Trophoblast cell (in vitro differentiated cells and primary cell): ENCODE data around the gene AP1G2.

Experiments
- DNase-seq, 2 donors: peaks; one replicate each; pipeline ENCODE4 v3.0.0-alpha.2; 2016
- H2AFZ ChIP-seq: 2 replicates; pipeline ENCODE4 v1.6.1; 2013; ENCODE audit warnings: low read length, moderate library complexity, mild to moderate bottlenecking; ENCODE audit not compliant: insufficient read depth, poor library complexity
- H2AK5ac ChIP-seq: 2 replicates; pipeline ENCODE4 v1.6.1; 2013; ENCODE audit warnings: mild to moderate bottlenecking, low read length
- H2BK120ac ChIP-seq: 2 replicates; pipeline ENCODE4 v1.6.1; 2013; ENCODE audit warnings: low read length, mild to moderate bottlenecking, moderate library complexity; ENCODE audit not compliant: insufficient read depth, poor library complexity
- H2BK12ac ChIP-seq: 2 replicates; pipeline ENCODE4 v1.6.1; 2013; ENCODE audit warnings: mild to moderate bottlenecking, low read length, moderate library complexity
- H2BK5ac ChIP-seq: 2 replicates; pipeline ENCODE4 v1.6.1; 2013; ENCODE audit warnings: low read length, low read depth, moderate library complexity, mild to moderate bottlenecking; ENCODE audit not compliant: poor library complexity
- H3K14ac ChIP-seq: 2 replicates; pipeline ENCODE4 v1.6.1; 2013; ENCODE audit warnings: mild to moderate bottlenecking, low read length
- H3K18ac ChIP-seq: 2 replicates; pipeline ENCODE4 v1.6.1; 2013; ENCODE audit warnings: mild to moderate bottlenecking, low read length
- H3K23ac ChIP-seq: 2 replicates; pipeline ENCODE4 v1.6.1; 2013; ENCODE audit warnings: low read length
- H3K27ac ChIP-seq: 2 replicates; pipeline ENCODE4 v1.5.1; 2013; ENCODE audit warnings: low read depth, mild to moderate bottlenecking, inconsistent platforms, low read length, moderate library complexity
- H3K27me3 ChIP-seq: 2 replicates; pipeline ENCODE4 v1.6.1; 2013; ENCODE audit warnings: inconsistent platforms, mild to moderate bottlenecking, low read length, moderate library complexity; ENCODE audit not compliant: insufficient read depth
- H3K36me3 ChIP-seq, 2 experiments: 1 replicate in 1 of 2; 2 replicates in 1 of 2; pipeline ENCODE4 v1.6.1; 2013; ENCODE audit warnings: low read length in 2 of 2, mild to moderate bottlenecking in 2 of 2, moderate library complexity in 1 of 2; ENCODE audit not compliant: insufficient read depth in 2 of 2, control insufficient read depth in 1 of 2
- H3K4ac ChIP-seq: 2 replicates; pipeline ENCODE4 v1.6.1; 2013; ENCODE audit warnings: low read depth, mild to moderate bottlenecking, low read length, moderate library complexity
- H3K4me1 ChIP-seq, 2 experiments: 1 replicate in 1 of 2; 2 replicates in 1 of 2; pipeline ENCODE4 v1.6.1; 2013; ENCODE audit warnings: low read length in 2 of 2, mild to moderate bottlenecking in 2 of 2, moderate library complexity in 1 of 2; ENCODE audit not compliant: insufficient read depth in 2 of 2, control insufficient read depth in 1 of 2
- H3K4me2 ChIP-seq: 2 replicates; pipeline ENCODE4 v1.6.1; 2013; ENCODE audit warnings: inconsistent platforms, mild to moderate bottlenecking, low read length, moderate library complexity
- H3K4me3 ChIP-seq: 2 replicates; pipeline ENCODE4 v1.5.1; 2013; ENCODE audit warnings: mild to moderate bottlenecking, low read depth, low read length, inconsistent platforms
- H3K79me1 ChIP-seq: one replicate; pipeline ENCODE4 v1.6.1; 2013; ENCODE audit warnings: low read length
- H3K79me2 ChIP-seq: 2 replicates; pipeline ENCODE4 v1.6.1; 2013; ENCODE audit warnings: low read length, mild to moderate bottlenecking; ENCODE audit not compliant: control insufficient read depth, insufficient read depth, poor library complexity
- H3K9ac ChIP-seq: 2 replicates; pipeline ENCODE4 v1.6.1; 2013; ENCODE audit warnings: mild to moderate bottlenecking, low read length
- H3K9me3 ChIP-seq: 2 replicates; pipeline ENCODE4 v1.6.1; 2013; ENCODE audit warnings: low read depth, mild to moderate bottlenecking, control low read depth, inconsistent platforms, low read length; ENCODE audit not compliant: insufficient read depth
- H4K12ac ChIP-seq: 2 replicates; pipeline ENCODE4 v1.6.1; 2013; ENCODE audit warnings: low read depth, mild to moderate bottlenecking, low read length, moderate library complexity
- H4K8ac ChIP-seq: 2 replicates; pipeline ENCODE4 v1.6.1; 2013; ENCODE audit warnings: low read depth, mild to moderate bottlenecking, low read length, moderate library complexity
- H4K91ac ChIP-seq: one replicate; pipeline ENCODE4 v1.6.1; 2013; ENCODE audit warnings: low read depth, mild to moderate bottlenecking, low read length, moderate library complexity
- WGBS: extraction: QIAGEN DNeasy Blood & Tissue Kit; methylation state at CpG from one replicate; pipeline ENCODE4 v1.1.7; 2013; ENCODE audit warnings: missing lambda C conversion rate; ENCODE audit not compliant: insufficient read length, insufficient coverage; ENCODE audit errors: extremely low coverage; 5-methylcytosine and 5-hydroxymethylcytosine counted together

Gene AP1G2

DNA sequence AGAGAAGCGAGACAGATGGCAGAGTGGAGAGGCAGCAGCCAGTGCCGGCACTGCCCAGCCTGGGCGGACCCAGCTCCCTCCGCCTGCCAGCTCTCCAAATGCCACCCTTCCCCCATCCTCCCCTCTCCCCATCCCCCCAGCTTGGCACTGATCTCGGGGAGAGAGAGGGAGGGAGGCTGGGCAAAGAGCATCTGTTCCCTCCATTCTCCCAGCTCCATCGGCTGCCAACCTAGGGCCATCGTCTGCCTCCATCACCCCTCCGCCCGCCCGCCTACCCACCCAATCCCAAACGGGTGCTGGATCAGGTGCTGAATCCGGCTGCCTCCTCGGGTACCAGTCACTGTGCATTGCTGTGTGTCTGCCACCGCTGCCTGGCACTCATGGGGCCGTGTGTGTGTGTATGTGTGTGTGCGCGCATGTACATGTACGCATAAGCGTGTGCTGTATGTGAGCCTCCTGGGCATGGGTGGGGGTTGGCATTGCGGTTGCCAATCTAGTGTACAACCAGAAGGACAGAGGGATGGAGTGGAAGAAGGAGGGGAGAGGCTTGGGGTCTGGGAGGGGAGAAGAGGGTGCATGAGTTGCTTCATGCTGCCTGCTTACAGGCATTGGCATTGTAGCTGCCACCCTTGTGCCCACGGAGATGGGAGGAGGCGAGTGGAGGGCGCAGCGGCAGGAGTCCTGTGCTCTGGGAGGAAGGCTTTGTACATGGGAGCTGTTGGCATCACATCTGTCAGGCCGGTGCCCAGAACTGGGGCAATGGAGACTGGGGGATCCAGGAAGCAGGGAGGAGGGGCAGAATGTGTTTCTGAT lies 54.4 kb downstream of the AP1G2 start:
- H3K23ac ChIP-seq = no peak overlapping the region
- no peak overlapping the region for H3K9ac ChIP-seq
- no peak overlapping the region for H3K4ac ChIP-seq
- no peak overlapping the region for H3K4me2 ChIP-seq
- no peak overlapping the region for H4K91ac ChIP-seq
- no peak overlapping the region for H2AFZ ChIP-seq
- no peak overlapping the region for H4K8ac ChIP-seq
- no peak for DNase-seq
- WGBS = no CpG with 5 or more reads among the region's 25 CpGs
- H3K4me3 ChIP-seq = no peak overlapping the region
- H3K79me2 ChIP-seq = no peaks in the 10 kb centered on the region
- H3K79me1 ChIP-seq = no peaks in the 10 kb centered on the region
- H3K4me1 ChIP-seq = no peaks in the 10 kb centered on the region
- H3K36me3 ChIP-seq = no peaks in the 10 kb centered on the region
- no peak overlapping the region for H2AK5ac ChIP-seq
- H2BK12ac ChIP-seq = no peak overlapping the region
- H3K14ac ChIP-seq = no peak overlapping the region
- no peak overlapping the region for H2BK120ac ChIP-seq
- H3K27me3 ChIP-seq = no peaks in the 10 kb centered on the region
- H2BK5ac ChIP-seq = no peak overlapping the region
- no peaks in the 10 kb centered on the region for H3K9me3 ChIP-seq
- no peak overlapping the region for H4K12ac ChIP-seq
- H3K27ac ChIP-seq = no peak overlapping the region
- no peak overlapping the region for H3K18ac ChIP-seq

DNA sequence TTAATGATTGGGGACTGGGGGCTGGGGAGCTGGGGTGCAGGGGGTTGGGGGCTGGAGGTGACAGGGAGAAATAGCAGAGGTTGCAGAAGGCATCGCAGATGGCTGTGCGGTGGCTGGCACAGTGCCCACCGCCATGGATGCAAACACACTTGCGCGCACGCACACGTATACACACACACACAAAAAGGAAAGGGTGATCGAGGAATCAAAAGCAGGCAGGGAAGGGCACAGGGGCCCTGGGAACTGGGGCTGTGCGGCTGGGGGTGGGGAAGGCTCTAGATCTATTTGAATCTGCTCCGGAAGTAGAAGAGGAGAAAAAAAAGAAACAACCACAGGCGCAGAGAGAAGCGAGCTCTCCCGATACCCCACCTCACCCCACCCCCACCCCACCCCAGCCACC lies 55.4 kb downstream of the AP1G2 start:
- no peak for DNase-seq
- H2BK12ac ChIP-seq = no peak overlapping the region
- no peak overlapping the region for H3K18ac ChIP-seq
- no peak overlapping the region for H3K4ac ChIP-seq
- H4K91ac ChIP-seq = no peak overlapping the region
- no peaks in the 10 kb centered on the region for H3K79me2 ChIP-seq
- no peak overlapping the region for H4K8ac ChIP-seq
- H3K36me3 ChIP-seq = no peaks in the 10 kb centered on the region
- no peak overlapping the region for H2BK120ac ChIP-seq
- no peak overlapping the region for H3K23ac ChIP-seq
- H3K79me1 ChIP-seq = no peaks in the 10 kb centered on the region
- no CpG with 5 or more reads among the region's 13 CpGs for WGBS
- no peak overlapping the region for H2AFZ ChIP-seq
- no peaks in the 10 kb centered on the region for H3K9me3 ChIP-seq
- H3K4me2 ChIP-seq = no peak overlapping the region
- no peak overlapping the region for H3K4me3 ChIP-seq
- no peaks in the 10 kb centered on the region for H3K4me1 ChIP-seq
- H3K27me3 ChIP-seq = no peaks in the 10 kb centered on the region
- no peak overlapping the region for H3K27ac ChIP-seq
- no peak overlapping the region for H4K12ac ChIP-seq
- H2BK5ac ChIP-seq = no peak overlapping the region
- H3K9ac ChIP-seq = no peak overlapping the region
- no peak overlapping the region for H3K14ac ChIP-seq
- no peak overlapping the region for H2AK5ac ChIP-seq
